Stimulated activated CD4-positive, alpha-beta T cell treated with anti-CD3 and anti-CD28 coated beads, Interleukin-15, amount 100 ng/mL, for 24 hours (primary cell): Measurements from ENCODE around the gene SAMD4A.

Experiments used
- DNase-seq: peaks from one replicate; pipeline ENCODE4 v3.0.0-alpha.2; 2020

Gene SAMD4A

DNA sequence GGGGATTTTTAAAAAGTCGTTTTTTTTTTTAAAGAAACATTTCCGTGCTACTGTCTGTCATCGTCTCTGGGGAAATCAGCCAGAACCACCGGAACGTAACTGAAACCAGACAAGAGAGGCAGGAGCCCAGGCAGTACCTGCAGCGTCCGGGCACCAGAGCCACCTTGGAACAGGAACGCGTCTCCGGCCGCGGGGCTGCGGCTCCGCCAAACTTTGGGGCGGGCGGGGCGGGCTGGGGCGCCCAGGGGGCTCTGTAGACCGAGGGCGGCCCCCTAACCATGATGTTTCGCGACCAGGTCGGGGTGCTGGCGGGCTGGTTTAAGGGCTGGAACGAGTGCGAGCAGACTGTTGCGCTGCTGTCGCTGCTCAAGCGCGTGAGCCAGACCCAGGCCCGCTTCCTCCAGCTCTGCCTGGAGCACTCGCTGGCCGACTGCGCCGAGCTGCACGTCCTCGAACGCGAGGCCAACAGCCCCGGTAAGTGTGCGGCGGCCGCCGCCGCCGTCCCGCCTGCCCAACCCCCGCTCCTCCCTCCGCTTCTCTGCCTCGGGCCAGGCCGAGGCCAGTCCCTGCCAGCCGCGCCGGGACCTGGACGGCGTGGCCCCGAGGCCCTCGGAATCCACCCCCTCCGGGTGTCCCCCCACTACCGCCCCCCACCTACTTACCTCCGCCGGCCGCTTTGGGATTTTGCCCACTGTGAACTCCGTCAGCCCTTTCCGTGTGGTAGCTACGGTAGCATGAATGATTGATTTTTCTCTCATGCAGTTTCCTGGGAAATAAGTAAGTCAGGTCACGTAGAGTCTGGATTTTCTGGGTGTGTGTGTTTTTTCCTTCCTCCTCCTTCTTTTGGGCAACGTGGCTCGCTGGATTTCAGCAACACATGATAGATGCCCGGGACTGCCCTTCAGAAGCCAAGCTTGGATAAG, 972 bp downstream of the SAMD4A start:
- DNase-seq: peak; percentile 60

DNA sequence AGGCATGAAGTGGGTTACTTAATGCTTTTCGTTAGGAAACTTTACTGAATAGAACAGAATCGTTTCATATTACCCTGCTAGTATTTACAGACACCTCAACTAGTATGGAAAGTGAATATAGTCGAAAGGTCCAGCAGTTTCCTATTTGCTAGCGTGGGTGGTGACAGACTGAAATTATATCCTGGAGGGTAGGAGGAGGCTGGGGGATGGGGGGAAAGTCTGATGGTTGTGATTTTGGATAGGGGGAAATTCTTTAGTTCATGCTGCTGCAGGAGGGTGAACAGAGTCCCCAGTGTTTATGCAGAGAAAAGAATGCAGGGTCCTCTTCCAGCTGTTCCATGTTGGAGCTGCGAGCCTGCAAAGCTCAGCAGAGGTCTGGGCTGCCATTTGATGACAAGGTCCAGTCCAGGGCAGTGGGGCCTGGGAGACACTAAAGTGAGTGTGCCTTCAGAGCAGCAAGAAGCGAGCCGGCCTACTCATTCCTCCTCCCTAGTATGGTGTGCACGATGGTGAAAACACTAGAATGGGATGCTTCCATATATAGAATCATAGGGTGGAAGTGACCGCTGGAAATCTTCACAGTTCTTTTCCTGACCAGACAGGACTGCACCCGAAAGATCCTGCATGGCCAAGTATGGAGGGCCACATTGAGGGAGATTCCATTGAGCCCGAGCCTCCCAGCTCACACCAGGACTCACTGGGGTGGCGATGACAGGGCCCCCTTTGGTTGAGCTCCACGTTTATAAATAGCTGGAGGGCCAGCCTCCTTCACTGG, 2.1 kb downstream of the SAMD4A start:
- DNase-seq: no peak

GRCh38 chr14:54570047-54570446, 3.1 kb downstream of the SAMD4A start:
- DNase-seq: no peak

- no peak for DNase-seq
Observed at GRCh38 chr14:54570631-54571415, 3.9 kb downstream of the SAMD4A start.

DNA sequence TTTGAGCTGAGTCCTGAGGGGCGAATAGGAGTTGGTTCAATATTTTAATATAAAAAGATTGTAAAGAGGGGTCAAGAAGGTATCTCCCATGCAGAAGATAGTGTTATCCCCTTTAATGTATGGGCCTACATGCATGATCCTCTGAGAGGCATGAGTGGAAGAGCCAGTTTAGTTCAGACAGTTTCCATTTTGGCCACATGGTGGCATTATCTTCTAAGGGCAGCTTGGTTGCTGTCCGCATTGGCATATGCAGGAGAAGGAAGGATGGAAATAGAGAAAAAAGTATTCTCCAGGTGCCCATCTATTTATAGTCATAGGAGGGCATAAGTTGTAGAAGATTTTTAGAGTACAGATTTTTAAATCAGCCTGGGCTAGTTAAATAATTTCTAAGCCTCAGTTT, 5.4 kb downstream of the SAMD4A start:
- DNase-seq: peak; percentile 36

DNA sequence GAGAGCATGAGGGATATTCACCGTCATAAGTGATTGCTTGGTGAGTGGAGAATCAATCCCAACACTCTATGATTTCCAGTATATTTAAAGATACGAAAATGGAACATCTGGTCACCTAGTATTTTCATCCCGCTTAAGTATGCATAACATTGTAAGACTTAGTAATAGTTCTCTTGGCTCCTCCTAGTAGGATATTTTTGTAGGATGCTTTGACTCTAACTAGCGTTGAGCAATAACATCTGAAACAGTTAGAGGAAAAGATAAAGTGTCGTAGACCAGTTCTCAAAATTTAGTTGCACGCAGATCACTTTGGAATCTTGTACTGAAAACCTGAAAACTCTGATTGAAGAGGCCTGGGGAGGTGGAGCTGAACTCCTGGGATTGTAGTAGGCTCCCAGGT, 7.6 kb downstream of the SAMD4A start:
- no peak for DNase-seq

DNA sequence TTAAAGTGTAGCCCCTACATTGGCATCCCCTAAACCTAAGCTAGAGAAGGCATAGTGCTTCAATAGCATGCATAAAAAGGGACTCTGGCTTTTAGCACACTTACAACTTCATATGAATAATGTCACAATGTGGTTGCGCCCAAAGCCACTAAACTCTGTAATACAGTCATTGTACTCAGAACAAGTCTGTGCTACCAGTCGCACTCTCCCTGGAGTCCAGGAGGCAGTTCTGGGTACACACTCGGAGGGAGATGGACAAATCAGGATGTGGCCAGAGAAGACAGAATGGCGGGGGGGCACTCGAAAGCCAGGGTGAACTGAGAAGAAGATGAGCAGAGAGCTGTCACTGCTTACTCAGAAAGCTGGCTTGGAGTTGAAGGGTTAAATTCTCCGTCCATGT, 10.6 kb downstream of the SAMD4A start:
- no peak for DNase-seq

- no peak for DNase-seq
Observed at GRCh38 chr14:54577977-54578376, 11.0 kb downstream of the SAMD4A start.

- DNase-seq: no peak
Observed at GRCh38 chr14:54579621-54580020, 12.7 kb downstream of the SAMD4A start.

DNA sequence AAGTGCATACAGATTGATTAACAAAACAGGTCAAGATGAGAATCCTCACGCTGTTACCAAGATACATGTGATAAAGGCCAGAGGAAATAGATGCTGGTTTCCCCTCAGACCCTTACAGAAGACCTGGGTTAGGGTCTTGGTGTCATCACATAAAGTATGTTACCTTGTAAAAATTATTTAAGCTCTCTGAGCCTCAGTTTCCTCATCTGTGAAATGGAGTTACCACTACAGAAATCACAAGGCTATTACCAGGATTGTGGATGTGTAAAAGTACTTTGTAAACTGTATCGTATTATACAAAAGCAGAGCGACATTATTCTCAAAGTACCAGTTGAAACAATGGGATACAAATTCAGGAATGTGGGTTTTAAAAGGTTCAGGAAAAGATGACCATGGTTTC, 14.0 kb downstream of the SAMD4A start:
- no peak for DNase-seq

- DNase-seq: no peak
Observed at GRCh38 chr14:54582334-54582733, 15.4 kb downstream of the SAMD4A start.

GRCh38 chr14:54584097-54584496, 17.2 kb downstream of the SAMD4A start:
- DNase-seq: no peak

GRCh38 chr14:54585214-54585613, 18.3 kb downstream of the SAMD4A start:
- no peak for DNase-seq

DNA sequence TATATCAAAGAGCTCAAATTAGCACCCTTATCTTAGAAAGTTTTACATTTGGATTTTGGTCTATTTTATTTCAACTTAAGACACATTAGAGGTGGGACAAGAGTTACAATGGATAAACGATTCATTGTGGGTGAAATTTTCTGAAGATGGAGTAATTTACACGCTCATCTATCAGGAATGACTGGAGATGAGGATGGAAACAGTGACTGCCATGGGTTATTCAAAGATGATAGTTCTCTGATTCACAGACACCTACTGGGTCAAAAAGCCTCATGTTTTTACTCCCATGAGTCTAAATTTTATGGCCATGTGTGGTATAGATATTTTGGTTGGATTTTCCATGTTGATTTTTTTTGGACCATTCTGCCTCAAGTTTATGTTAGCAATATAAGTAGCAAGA, 22.1 kb downstream of the SAMD4A start:
- DNase-seq: no peak

DNA sequence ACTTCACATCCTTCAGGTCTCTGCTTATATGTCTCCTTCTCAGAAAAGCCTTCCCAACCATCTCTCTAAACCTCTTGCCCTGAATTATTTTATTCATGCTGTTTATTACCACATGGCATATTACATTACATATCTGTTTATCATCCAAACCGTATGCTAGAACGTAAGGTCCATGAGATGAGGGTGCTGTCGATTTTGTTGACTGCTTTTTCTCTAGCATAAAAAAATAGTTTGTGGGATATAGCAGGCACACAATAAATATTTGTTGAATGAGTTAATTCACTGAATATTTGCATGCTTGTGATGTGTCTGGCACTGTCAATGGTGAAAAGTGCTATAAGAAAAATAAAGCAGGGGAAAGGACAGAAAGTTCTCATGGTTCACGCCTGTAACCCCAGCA, 22.9 kb downstream of the SAMD4A start:
- no peak for DNase-seq

GRCh38 chr14:54590481-54590880, 23.6 kb downstream of the SAMD4A start:
- DNase-seq: no peak

GRCh38 chr14:54591461-54591860, 24.5 kb downstream of the SAMD4A start:
- no peak for DNase-seq

DNA sequence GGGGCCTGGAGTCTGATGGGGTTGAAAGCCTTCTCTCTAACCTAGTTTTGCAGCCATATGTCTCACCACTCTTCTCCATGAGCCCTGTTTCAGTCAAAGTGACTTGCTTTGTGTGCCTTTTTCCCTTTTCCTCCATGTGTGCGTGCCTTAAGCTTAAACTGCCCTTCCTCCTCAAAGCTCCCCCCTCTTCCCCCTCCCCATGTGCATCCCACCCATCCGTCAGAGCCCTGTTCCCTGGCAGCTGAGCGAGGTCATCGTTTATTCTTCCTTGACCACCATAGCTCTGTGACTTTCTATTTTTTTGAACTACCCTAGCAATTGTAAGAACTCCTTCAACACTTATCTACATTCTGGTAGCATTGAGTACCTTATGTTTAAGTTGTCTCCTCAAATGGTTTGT, 24.9 kb downstream of the SAMD4A start:
- DNase-seq: no peak

- no peak for DNase-seq
Observed at GRCh38 chr14:54593860-54594259, 26.9 kb downstream of the SAMD4A start.

DNA sequence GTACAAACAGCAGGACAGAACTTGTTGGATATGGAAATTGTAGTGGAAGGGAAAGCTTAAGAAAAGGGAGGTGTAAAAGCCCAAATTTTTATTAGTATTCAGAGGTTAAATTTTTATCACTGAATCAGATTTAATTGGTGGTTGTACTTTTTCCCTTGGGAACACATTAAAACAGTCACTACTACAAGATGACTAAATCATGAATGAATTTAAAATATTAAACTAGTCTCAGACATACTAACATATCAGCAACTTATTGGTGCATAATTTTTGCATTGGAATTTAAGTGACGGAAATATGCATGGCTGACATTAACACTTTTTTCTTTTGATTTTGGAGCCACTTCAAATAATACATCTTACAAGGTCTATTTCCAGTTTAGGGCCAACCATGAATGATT, 27.6 kb downstream of the SAMD4A start:
- no peak for DNase-seq

GRCh38 chr14:54597795-54598443, 31.0 kb downstream of the SAMD4A start:
- DNase-seq: no peak

DNA sequence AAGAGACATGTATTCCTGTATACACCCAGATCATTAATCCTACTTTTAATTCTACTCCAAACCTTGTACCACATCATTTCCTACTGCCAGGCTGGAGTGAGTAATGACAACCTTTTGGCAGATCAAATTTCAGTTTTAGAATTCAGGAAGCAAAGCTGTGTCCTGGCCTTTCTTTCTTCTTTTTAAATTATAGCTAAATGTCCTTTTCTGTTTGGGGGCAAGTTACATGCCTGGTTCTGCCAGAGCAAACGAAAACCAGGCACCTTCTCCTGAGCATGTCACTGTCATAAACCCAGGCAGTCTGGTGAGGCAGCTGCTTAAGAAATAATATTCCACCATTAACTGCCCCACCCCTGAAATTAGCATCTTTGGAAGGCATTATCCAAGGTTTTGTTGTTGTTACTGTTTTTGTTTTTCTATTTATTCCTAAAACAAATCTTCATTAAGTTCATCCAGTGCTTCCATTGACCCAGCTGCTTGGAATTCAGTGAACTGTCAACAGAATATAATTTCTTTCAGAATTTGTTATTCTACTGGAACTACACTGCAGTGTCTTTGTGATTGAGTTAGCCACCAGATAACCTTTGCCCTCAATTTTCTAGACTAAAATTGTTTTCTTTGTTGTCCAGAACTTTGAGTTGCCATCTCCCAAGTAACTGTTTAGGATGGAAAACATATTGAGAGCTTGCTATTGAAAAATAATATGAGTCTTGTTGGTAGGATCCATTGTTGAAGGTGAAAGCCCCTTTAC, 33.2 kb downstream of the SAMD4A start:
- DNase-seq: no peak
